Left ventricle myocardium superior (tissue), 1 donor: ENCODE data around the gene ZNF670. TPM values are rescaled to one million over a fixed set of nuclear protein-coding genes. Genes with fewer than 3 reads are reported as not detected.
"Not testable (repeated sequence)": the region's sequence is repeated elsewhere in the genome, so short reads cannot be mapped to it uniquely, and the experiment has no call there.

Experiments used
- ATAC-seq: fragments of 200-7000 bp; cut with Tn5 transposase; one replicate; pipeline ENCODE4 v1.9.1; 2020; ENCODE audit warnings: mild to moderate bottlenecking, moderate library complexity
- DNase-seq: peaks from one replicate; pipeline ENCODE4 v3.0.0-alpha.2; 2020
- intact Hi-C: fragments of 100-400 bp; cut with micrococcal nuclease; formaldehyde crosslinking; loops from one replicate; pipeline ENCODE4 v1.11.0; 2022
- long read RNA-seq: library from polyadenylated mRNA; unstranded; transcript quantifications from one replicate; pipeline ENCODE4 v2.0.0, GENCODE V29; 2021
- total RNA-seq: library from RNA; stranded (reverse); fragmentation: NEBNext Ultra II Directional; extraction: Animal tissue kit (Norgen Biotek cat#: 25700); gene quantifications from one replicate; pipeline ENCODE4 v1.2.1, GENCODE V29; 2021
- donor health status: DM: no; HTN: yes; CAD: no; lungs with severe emphysema.

Gene ZNF670
- total RNA-seq, result 1.5 TPM
- long read RNA-seq, partial matches to known transcripts, result 0 of 5 reads
- long read RNA-seq, other reads (novel, unspliced or antisense), result 2 of 5 reads

GRCh38 chr1:247078258-247079140 lies at the start of gene ZNF670:
Gene ZNF670, minus strand, starts transcription at chr1:247078811. Its CDS starts 215 bp downstream, at chr1:247078596.
- intact Hi-C loops, result no loop called here
- ATAC-seq (peak; percentile 100), DNase-seq (peak; percentile 97)

- ATAC-seq, DNase-seq, intact Hi-C loops: not testable (repeated sequence)
Observed at GRCh38 chr1:247127519-247128282, 49.1 kb upstream of the ZNF670 start.

GRCh38 chr1:247126601-247127000 lies 48.0 kb upstream of the ZNF670 start:
- DNase-seq, intact Hi-C loops: not testable (repeated sequence)
- ATAC-seq, result peak; percentile 88

GRCh38 chr1:247126166-247126565 lies 47.6 kb upstream of the ZNF670 start:
- DNase-seq, intact Hi-C loops: not testable (repeated sequence)
- ATAC-seq, result peak; percentile 100

- intact Hi-C loops, result no loop called here
- DNase-seq (no peak), ATAC-seq (no peak)
Observed at GRCh38 chr1:247121382-247121781, 42.8 kb upstream of the ZNF670 start.

- intact Hi-C loops, ATAC-seq, DNase-seq: not testable (repeated sequence)
Observed at GRCh38 chr1:247120408-247120668, 41.7 kb upstream of the ZNF670 start.

GRCh38 chr1:247119600-247120407 lies 41.2 kb upstream of the ZNF670 start:
- ATAC-seq (no peak), DNase-seq (no peak)
- intact Hi-C loops, result no loop called here

GRCh38 chr1:247118946-247119446 lies 40.4 kb upstream of the ZNF670 start:
- no peak for ATAC-seq
- no peak for DNase-seq
- intact Hi-C loops, result no loop called here

- ATAC-seq, result no peak
- no peak for DNase-seq
- intact Hi-C loops, result no loop called here
Observed at GRCh38 chr1:247115545-247115944, 36.9 kb upstream of the ZNF670 start.

GRCh38 chr1:247115141-247115510 lies 36.5 kb upstream of the ZNF670 start:
- DNase-seq (no peak), ATAC-seq (no peak)
- intact Hi-C loops, result no loop called here

GRCh38 chr1:247114351-247115140 lies 35.9 kb upstream of the ZNF670 start:
- intact Hi-C loops, result no loop called here
- DNase-seq (no peak), ATAC-seq (no peak)

- DNase-seq, result no peak
- ATAC-seq, result no peak
- intact Hi-C loops, result no loop called here
Observed at GRCh38 chr1:247113733-247114271, 35.2 kb upstream of the ZNF670 start.

- DNase-seq, result no peak
- ATAC-seq, result no peak
- intact Hi-C loops, result no loop called here
Observed at GRCh38 chr1:247113094-247113497, 34.5 kb upstream of the ZNF670 start.

GRCh38 chr1:247112479-247112781 lies 33.8 kb upstream of the ZNF670 start:
- peak; percentile 54 for DNase-seq
- intact Hi-C loops, result no loop called here
- no peak for ATAC-seq

- DNase-seq (peak; percentile 88), ATAC-seq (peak; percentile 97)
- intact Hi-C loops, result no loop called here
Observed at GRCh38 chr1:247111700-247112478, 33.3 kb upstream of the ZNF670 start.

GRCh38 chr1:247111259-247111699 lies 32.7 kb upstream of the ZNF670 start:
- intact Hi-C loops, result no loop called here
- DNase-seq, result peak; percentile 56
- ATAC-seq, result peak; percentile 52

- intact Hi-C loops, result no loop called here
- DNase-seq, result no peak
Observed at GRCh38 chr1:247110627-247111258, 32.1 kb upstream of the ZNF670 start.

More at GRCh38 chr1:247110627-247111258, 32.1 kb upstream of the ZNF670 start:
- ATAC-seq, result no peak
